ENCODE data around the gene TRDN. TPM values are rescaled to one million over a fixed set of nuclear protein-coding genes. Genes with fewer than 3 reads are reported as not detected.

Gene TRDN
- total RNA-seq, 3 donors from 2014 or later (not counting 1 experiment from before 2014, with no cell fraction given): not detected

DNA sequence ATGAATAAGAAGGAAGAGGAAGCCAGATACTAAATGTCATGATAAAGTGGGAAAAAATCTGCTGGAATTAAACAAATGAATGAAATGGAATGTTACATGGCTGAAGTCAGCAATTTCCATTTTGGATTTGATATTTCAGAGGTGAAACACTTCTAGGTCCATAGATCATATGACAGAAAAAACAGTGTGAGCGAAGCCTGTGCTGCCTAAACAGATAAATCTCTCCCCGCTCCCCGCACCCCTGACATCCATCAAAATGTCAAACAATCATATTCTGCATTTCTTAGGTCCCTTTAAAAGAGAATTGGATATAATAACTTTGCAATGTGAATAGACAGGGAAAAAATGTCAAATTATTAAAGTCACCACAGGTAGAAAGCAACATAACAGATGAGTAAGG, 26.0 kb upstream of the TRDN start:
- Histone ChIP-seq H3K27ac (ENCODE audit: low read length) (no peak overlapping the region), H3K36me3 (ENCODE audit: control insufficient read depth, insufficient read depth, low read length) (no peaks in the 10 kb centered on the region), H3K27me3 (ENCODE audit: control insufficient read depth, insufficient read depth, low read length) (no peaks in the 10 kb centered on the region), H3K4me1 (ENCODE audit: control insufficient read depth, insufficient read depth, low read length) (no peaks in the 10 kb centered on the region), H3K9me3 (ENCODE audit: control insufficient read depth, insufficient read depth, low read length) (peaks cover 3% of the 10 kb centered on the region), H3K4me3 (ENCODE audit: low read length) (no peak overlapping the region)
- 92% methylated on average over 3 of the region's 3 CpGs for WGBS (ENCODE audit: insufficient coverage)
- no peaks in the 10 kb centered on the region for H3K27me3 Mint-ChIP-seq (ENCODE audit: low read depth in 2 of 2)
- H3K9me3 Mint-ChIP-seq: peaks cover 2 to 4% of the 10 kb centered on the region in 2 donors
- intact Hi-C loops (cut with micrococcal nuclease): no loop called here
- TF ChIP-seq, protein P1, sequence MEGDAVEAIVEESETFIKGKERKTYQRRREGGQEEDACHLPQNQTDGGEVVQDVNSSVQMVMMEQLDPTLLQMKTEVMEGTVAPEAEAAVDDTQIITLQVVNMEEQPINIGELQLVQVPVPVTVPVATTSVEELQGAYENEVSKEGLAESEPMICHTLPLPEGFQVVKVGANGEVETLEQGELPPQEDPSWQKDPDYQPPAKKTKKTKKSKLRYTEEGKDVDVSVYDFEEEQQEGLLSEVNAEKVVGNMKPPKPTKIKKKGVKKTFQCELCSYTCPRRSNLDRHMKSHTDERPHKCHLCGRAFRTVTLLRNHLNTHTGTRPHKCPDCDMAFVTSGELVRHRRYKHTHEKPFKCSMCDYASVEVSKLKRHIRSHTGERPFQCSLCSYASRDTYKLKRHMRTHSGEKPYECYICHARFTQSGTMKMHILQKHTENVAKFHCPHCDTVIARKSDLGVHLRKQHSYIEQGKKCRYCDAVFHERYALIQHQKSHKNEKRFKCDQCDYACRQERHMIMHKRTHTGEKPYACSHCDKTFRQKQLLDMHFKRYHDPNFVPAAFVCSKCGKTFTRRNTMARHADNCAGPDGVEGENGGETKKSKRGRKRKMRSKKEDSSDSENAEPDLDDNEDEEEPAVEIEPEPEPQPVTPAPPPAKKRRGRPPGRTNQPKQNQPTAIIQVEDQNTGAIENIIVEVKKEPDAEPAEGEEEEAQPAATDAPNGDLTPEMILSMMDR (IDR thresholded peaks at IDR 0.05): no peak
- ATAC-seq (no peak), DNase-seq (no peak)
- no peaks in the 10 kb centered on the region for H3K4me1 Mint-ChIP-seq
- no peak overlapping the region for H3K27ac Mint-ChIP-seq
- no peaks in the 10 kb centered on the region for H3K36me3 Mint-ChIP-seq
- no peak overlapping the region for H3K4me3 Mint-ChIP-seq

DNA sequence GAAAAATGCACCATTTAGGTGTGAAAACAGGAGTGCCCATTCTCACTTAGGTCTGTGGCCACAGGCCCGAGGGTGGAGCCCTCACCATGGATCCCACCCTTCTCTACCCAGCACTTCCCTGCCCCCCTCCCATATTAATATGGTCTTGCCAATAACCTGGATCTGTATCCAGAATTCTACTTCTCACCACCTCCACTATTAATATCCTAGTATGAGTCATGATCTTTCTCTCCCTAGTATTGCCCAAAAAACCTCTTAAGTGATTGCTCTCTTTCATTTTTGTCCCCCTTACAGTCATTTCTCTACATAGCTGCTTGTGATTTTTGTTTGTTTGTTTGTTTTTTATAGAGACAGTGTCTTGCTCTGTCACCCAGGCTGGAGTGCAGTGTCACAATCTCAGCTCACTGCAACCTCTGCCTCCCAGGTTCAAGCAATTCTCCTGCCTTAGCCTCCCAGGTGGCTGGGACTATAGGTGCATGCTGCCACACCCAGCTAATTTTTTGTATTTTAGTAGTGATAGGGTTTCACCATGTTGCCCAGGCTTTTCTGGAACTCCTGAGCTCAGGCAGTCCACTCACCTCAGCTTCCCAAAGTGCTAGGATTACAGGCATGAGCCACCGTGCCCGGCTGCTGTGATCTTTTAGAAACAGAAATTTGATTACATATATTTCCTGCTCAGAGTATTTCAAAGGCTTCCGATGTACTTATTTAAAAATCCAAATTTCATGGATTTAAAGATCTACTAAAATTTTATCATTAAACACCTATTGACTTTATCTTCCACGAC, 24.5 kb upstream of the TRDN start:
- peaks cover 3% of the 10 kb centered on the region for H3K9me3 ChIP-seq (ENCODE audit: control insufficient read depth, insufficient read depth, low read length)
- peaks cover 2 to 4% of the 10 kb centered on the region in 2 donors for H3K9me3 Mint-ChIP-seq
- H3K4me1 ChIP-seq (ENCODE audit: control insufficient read depth, insufficient read depth, low read length): no peaks in the 10 kb centered on the region
- TF ChIP-seq, protein P1 (IDR thresholded peaks at IDR 0.05): no peak
- no peak overlapping the region for H3K27ac ChIP-seq (ENCODE audit: low read length)
- no peaks in the 10 kb centered on the region for H3K36me3 ChIP-seq (ENCODE audit: control insufficient read depth, insufficient read depth, low read length)
- no peaks in the 10 kb centered on the region for H3K27me3 ChIP-seq (ENCODE audit: control insufficient read depth, insufficient read depth, low read length)
- ATAC-seq: no peak
- 90% methylated on average over 5 of the region's 5 CpGs for WGBS (ENCODE audit: insufficient coverage)
- intact Hi-C loops (cut with micrococcal nuclease): no loop called here
- H3K27ac Mint-ChIP-seq: no peak overlapping the region
- H3K4me3 Mint-ChIP-seq: no peak overlapping the region
- DNase-seq: no peak
- H3K4me3 ChIP-seq (ENCODE audit: low read length): no peak overlapping the region
- H3K27me3 Mint-ChIP-seq (ENCODE audit: low read depth in 2 of 2): no peaks in the 10 kb centered on the region
- no peaks in the 10 kb centered on the region for H3K4me1 Mint-ChIP-seq
- no peaks in the 10 kb centered on the region for H3K36me3 Mint-ChIP-seq

DNA sequence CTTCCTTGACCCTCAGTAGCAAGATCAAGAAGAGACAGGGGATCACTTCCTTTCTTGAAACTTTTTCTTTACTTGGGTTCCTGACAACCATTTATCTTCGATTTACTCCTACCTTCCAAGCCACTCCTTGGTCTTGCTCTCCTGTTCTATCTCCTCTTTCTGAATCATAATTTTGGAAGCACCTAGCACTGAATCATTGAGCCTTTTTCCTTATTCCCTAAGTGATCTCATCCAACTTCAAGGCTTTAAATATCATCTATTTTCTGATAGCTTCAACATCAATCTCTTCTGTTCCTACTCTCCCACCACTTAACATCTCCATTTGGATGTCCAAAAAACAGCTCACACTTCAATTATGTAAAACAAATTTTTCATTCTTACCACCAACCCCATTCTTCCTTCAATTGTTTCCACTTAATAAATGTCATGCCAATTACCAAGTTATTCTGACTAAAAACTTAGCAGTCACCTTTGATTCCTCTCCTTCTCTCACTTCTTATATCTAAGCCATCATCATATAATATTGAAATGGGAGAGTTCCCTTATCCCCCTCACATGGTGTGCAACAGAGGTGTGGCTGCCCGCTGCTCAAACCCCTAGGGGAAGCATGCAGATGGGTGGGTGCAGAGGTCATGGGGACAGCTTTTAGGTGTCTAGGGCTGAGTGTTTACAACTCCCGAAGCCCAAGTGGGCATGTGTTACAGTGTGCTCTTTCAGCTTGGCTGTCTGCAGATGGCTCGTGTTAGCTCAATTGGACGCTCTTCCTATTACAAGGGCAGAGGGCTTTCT, 23.4 kb upstream of the TRDN start:
- DNase-seq (no peak), ATAC-seq (no peak)
- no peaks in the 10 kb centered on the region for H3K36me3 ChIP-seq (ENCODE audit: control insufficient read depth, insufficient read depth, low read length)
- H3K4me1 ChIP-seq (ENCODE audit: control insufficient read depth, insufficient read depth, low read length): no peaks in the 10 kb centered on the region
- Mint-ChIP-seq H3K4me1 (no peaks in the 10 kb centered on the region), H3K27me3 (ENCODE audit: low read depth in 2 of 2) (no peaks in the 10 kb centered on the region), H3K27ac (no peak overlapping the region), H3K36me3 (no peaks in the 10 kb centered on the region), H3K4me3 (no peak overlapping the region), H3K9me3 (peaks cover 2 to 4% of the 10 kb centered on the region in 2 donors)
- H3K4me3 ChIP-seq (ENCODE audit: low read length): no peak overlapping the region
- H3K27me3 ChIP-seq (ENCODE audit: control insufficient read depth, insufficient read depth, low read length): no peaks in the 10 kb centered on the region
- intact Hi-C loops (cut with micrococcal nuclease): no loop called here
- H3K9me3 ChIP-seq (ENCODE audit: control insufficient read depth, insufficient read depth, low read length): peaks cover 3% of the 10 kb centered on the region
- TF ChIP-seq, protein P1 (IDR thresholded peaks at IDR 0.05): no peak
- no peak overlapping the region for H3K27ac ChIP-seq (ENCODE audit: low read length)
- WGBS (ENCODE audit: insufficient coverage): 89% methylated on average over 5 of the region's 5 CpGs

Data from natural killer cell (primary cell).